Ishikawa (cell line): ENCODE results near the gene MAP3K5.

Source experiments
- EP300 ChIP-seq: IDR thresholded peaks from 2 replicates; pipeline ENCODE4 v1.6.1; 2012; ENCODE audit warnings: borderline replicate concordance
- RAD21 ChIP-seq: IDR thresholded peaks from 2 replicates; pipeline ENCODE4 v1.6.1; 2012; ENCODE audit warnings: low read depth
- TCF12 ChIP-seq: IDR thresholded peaks from 2 replicates; pipeline ENCODE4 v1.6.1; 2012; ENCODE audit warnings: low read depth

DNA sequence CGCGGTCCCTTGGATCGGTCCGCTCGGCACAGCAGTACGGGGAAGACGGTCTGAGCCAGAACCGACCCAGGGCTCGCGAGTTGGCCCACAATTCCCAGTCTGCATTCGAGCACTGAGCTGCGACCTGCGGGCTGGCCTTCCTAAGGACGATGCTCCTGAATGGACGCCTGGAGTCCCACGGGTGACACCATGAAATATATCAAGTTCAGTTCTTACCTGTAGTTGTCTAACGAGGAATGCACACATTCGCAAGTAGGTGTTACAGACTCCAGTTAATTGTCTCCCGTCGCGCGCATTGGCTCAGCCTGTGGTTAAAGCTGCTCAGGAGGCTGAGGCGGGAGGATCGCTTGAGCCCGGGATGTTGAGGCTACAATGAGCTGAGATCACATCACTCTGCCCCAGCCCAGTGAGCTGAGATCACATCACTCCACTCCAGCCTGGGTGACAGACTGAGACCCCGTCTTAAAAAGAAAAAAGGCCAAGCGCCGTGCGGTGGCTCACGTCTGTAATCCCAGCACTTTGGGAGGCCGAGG is 30.9 kb upstream of the MAP3K5 start:
- no peak for TF ChIP-seq EP300
- TF ChIP-seq TCF12, result no peak
- TF ChIP-seq RAD21, result no peak
